Measurements from ENCODE around the gene GMEB2. TPM values are rescaled to one million over a fixed set of nuclear protein-coding genes. Genes with fewer than 3 reads are reported as not detected.
A peak's percentile ranks its signal among the peaks of the same experiment; 100 is the strongest.

The GMEB2 gene
- polyA plus RNA-seq, 1 of the 3 experiments (the other 2 are of a cell fraction): 6.5 TPM

DNA sequence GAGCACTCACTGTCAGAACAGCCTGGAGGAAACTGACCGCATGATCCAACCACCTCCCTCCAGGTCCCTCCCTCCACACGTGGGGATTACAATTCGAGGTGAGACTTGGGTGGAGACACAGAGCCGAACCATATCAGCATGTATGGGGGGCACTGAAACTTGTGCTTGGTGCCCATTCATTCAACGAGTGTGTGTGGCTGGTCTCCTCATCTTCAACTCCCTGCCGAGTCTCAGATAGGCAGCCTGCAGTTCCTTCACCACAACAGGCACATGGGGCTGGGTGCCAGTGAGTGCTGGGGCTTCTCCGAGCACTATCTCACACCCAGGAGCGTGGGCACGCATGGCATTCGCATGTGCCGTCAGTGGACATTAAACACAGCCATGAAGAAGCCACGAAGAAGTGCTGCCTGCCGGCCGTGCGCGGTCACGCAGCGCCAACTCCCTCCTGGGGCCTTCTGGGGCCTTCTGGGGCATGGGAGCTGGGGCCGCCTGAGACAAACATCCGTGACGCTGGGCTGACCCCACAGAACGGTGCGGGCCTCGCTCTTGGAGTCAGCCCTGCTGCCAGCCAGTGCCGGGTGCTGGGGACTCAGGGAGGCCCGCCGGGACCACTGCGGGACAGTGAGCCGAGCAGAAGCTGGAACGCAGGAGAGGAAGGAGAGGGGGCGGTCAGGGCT is 30.5 kb upstream of the GMEB2 start:
- Histone ChIP-seq H3K9me3 (no peaks in the 10 kb centered on the region), H3K79me2 (ENCODE audit: insufficient read depth) (peaks cover 26% of the 10 kb centered on the region), H3K27ac (ENCODE audit: low read depth in 2 of 2, low read length in 1 of 2) (peak overlapping the region; percentile 59 to 89; a peak in 3 of 4 replicates), H3K4me2 (peak overlapping the region; percentile 82; the same call in 1 of the 2 replicates), H3K4me1 (ENCODE audit: control insufficient read depth in 1 of 2, insufficient read depth in 2 of 2, low read depth in 1 of 2, low read length in 1 of 2) (peaks cover 5 to 28% of the 10 kb centered on the region in 2 experiments; a peak in 2 of 4 replicates), H4K20me1 (ENCODE audit: insufficient read depth) (no peaks in the 10 kb centered on the region), H3K9ac (peak overlapping the region; percentile 62), H3K9me2 (no peaks in the 10 kb centered on the region), H3F3A (replicated peaks; ENCODE audit: insufficient read depth) (peaks cover 8% of the 10 kb centered on the region), H2AFZ (ENCODE audit: low read depth) (peak overlapping the region; percentile 81), H3K36me3 (replicated peaks in 1 of 2; ENCODE audit: control insufficient read depth in 1 of 2, insufficient read depth in 2 of 2, low read length in 1 of 2) (peaks cover 0 to 20% of the 10 kb centered on the region in 2 experiments), H3K27me3 (ENCODE audit: insufficient read depth) (no peaks in the 10 kb centered on the region), H3K4me3 (ENCODE audit: low read depth in 2 of 2, low read length in 1 of 2) (peak overlapping the region; percentile 91 to 97)
- DNase-seq: no peak
- ChIA-PET POLR2A (interaction anchor here (0.8 to 1.3 kb wide), 4 partner anchors 30 to 121 kb away, joined by 3 to 8 read pairs (median 4); partner anchors contain the start of genes GMEB2 and PTK6), CTCF (no interaction called here)
- TF ChIP-seq, protein P1, sequence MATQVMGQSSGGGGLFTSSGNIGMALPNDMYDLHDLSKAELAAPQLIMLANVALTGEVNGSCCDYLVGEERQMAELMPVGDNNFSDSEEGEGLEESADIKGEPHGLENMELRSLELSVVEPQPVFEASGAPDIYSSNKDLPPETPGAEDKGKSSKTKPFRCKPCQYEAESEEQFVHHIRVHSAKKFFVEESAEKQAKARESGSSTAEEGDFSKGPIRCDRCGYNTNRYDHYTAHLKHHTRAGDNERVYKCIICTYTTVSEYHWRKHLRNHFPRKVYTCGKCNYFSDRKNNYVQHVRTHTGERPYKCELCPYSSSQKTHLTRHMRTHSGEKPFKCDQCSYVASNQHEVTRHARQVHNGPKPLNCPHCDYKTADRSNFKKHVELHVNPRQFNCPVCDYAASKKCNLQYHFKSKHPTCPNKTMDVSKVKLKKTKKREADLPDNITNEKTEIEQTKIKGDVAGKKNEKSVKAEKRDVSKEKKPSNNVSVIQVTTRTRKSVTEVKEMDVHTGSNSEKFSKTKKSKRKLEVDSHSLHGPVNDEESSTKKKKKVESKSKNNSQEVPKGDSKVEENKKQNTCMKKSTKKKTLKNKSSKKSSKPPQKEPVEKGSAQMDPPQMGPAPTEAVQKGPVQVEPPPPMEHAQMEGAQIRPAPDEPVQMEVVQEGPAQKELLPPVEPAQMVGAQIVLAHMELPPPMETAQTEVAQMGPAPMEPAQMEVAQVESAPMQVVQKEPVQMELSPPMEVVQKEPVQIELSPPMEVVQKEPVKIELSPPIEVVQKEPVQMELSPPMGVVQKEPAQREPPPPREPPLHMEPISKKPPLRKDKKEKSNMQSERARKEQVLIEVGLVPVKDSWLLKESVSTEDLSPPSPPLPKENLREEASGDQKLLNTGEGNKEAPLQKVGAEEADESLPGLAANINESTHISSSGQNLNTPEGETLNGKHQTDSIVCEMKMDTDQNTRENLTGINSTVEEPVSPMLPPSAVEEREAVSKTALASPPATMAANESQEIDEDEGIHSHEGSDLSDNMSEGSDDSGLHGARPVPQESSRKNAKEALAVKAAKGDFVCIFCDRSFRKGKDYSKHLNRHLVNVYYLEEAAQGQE (IDR thresholded peaks at IDR 0.05; ENCODE audit: low read depth, low read length): no peak
- TF ChIP-seq TAF1 (IDR thresholded peaks at IDR 0.05; ENCODE audit: borderline replicate concordance, low read depth, low read length) (no peak), NRF1 (IDR thresholded peaks at IDR 0.05; ENCODE audit: low read depth, low read length) (no peak), ELF1 (IDR thresholded peaks at IDR 0.05) (no peak), MXI1 (IDR thresholded peaks at IDR 0.05; ENCODE audit: low read depth, low read length) (no peak), FOXM1 (IDR thresholded peaks at IDR 0.05; ENCODE audit: low read depth) (no peak), SMC3 (IDR thresholded peaks at IDR 0.05; ENCODE audit: low read depth, low read length) (no peak), GABPA (IDR thresholded peaks at IDR 0.05; ENCODE audit: low read depth) (no peak), CHD2 (IDR thresholded peaks at IDR 0.05; ENCODE audit: low read length, partially characterized antibody) (no peak), SIN3A (IDR thresholded peaks at IDR 0.05; ENCODE audit: borderline replicate concordance, low read depth, low read length) (no peak)
- TF ChIP-seq, protein P2, sequence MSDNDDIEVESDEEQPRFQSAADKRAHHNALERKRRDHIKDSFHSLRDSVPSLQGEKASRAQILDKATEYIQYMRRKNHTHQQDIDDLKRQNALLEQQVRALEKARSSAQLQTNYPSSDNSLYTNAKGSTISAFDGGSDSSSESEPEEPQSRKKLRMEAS (IDR thresholded peaks at IDR 0.05; ENCODE audit: low read depth): no peak
- TF ChIP-seq, protein P3, sequence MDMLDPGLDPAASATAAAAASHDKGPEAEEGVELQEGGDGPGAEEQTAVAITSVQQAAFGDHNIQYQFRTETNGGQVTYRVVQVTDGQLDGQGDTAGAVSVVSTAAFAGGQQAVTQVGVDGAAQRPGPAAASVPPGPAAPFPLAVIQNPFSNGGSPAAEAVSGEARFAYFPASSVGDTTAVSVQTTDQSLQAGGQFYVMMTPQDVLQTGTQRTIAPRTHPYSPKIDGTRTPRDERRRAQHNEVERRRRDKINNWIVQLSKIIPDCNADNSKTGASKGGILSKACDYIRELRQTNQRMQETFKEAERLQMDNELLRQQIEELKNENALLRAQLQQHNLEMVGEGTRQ (IDR thresholded peaks at IDR 0.05; ENCODE audit: borderline replicate concordance, low read depth, low read length): no peak
- TF ChIP-seq, protein P4, sequence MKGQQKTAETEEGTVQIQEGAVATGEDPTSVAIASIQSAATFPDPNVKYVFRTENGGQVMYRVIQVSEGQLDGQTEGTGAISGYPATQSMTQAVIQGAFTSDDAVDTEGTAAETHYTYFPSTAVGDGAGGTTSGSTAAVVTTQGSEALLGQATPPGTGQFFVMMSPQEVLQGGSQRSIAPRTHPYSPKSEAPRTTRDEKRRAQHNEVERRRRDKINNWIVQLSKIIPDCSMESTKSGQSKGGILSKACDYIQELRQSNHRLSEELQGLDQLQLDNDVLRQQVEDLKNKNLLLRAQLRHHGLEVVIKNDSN (IDR thresholded peaks at IDR 0.05; ENCODE audit: borderline replicate concordance, low read depth): no peak
- 67% methylated on average over 23 of the region's 31 CpGs for WGBS (ENCODE audit: low lambda C conversion rate)
